CD4-positive, alpha-beta memory T cell (primary cell): Measurements from ENCODE around the gene CCNF. TPM values are rescaled to one million over a fixed set of nuclear protein-coding genes. Genes with fewer than 3 reads are reported as not detected.
"Not testable (repeated sequence)": the region's sequence is repeated elsewhere in the genome, so short reads cannot be mapped to it uniquely, and the experiment has no call there.

ENCODE experiments used
- CTCF ChIA-PET: fragments of 350-600 bp; sonication (Branson Sonifier 250); formaldehyde crosslinking; loops from one replicate; lab custom pipeline; 2021; ENCODE audit warnings: inconsistent platforms; ENCODE audit not compliant: partially characterized antibody; lab: Charles Lee
- POLR2A ChIA-PET: fragments of 350-600 bp; sonication (Branson Sonifier 250); formaldehyde crosslinking; loops from one replicate; lab custom pipeline; 2021; ENCODE audit not compliant: partially characterized antibody; lab: Charles Lee
- DNase-seq, 5 donors: peaks; one replicate each; pipeline versions ENCODE4 v3.0.0 to v3.0.0-alpha.2; 2020 to 2022; ENCODE audit warnings: mixed read lengths in 1 of 5
- H3K27ac ChIP-seq: one replicate; pipeline ENCODE4 v1.7.0; 2013; ENCODE audit warnings: low read depth, low read length
- H3K27me3 ChIP-seq: 2 replicates; pipeline ENCODE4 v1.7.0; 2013; ENCODE audit warnings: mild to moderate bottlenecking, low read length, moderate library complexity; ENCODE audit not compliant: insufficient read depth
- H3K36me3 ChIP-seq: 2 replicates; pipeline ENCODE4 v1.7.0; 2013; ENCODE audit warnings: mild to moderate bottlenecking, low read length, moderate library complexity; ENCODE audit not compliant: insufficient read depth
- H3K4me1 ChIP-seq: 2 replicates; pipeline ENCODE4 v1.7.0; 2013; ENCODE audit warnings: mild to moderate bottlenecking, low read length, moderate library complexity; ENCODE audit not compliant: insufficient read depth
- H3K4me3 ChIP-seq, 2 donors: one replicate each; pipeline ENCODE4 v1.7.0; 2013; ENCODE audit warnings: low read length in 2 of 2, mild to moderate bottlenecking in 1 of 2
- H3K9me3 ChIP-seq, 2 donors: one replicate each; pipeline ENCODE4 v1.7.0; 2013; ENCODE audit warnings: low read length in 2 of 2, control low read depth in 1 of 2; ENCODE audit not compliant: control insufficient read depth in 1 of 2
- H3K27ac Mint-ChIP-seq, 7 donors: one replicate each; pipeline ENCODE4 v1.8.0; 2020 to 2021; ENCODE audit warnings: mixed read lengths in 7 of 7, mild to moderate bottlenecking in 6 of 7, inconsistent platforms in 3 of 7, moderate library complexity in 3 of 7
- H3K27me3 Mint-ChIP-seq, 2 donors: one replicate each; pipeline ENCODE4 v1.8.0; 2020 to 2021; ENCODE audit warnings: mixed read lengths in 2 of 2
- H3K36me3 Mint-ChIP-seq, 2 donors: one replicate each; pipeline ENCODE4 v1.8.0; 2020 to 2021; ENCODE audit warnings: mixed read lengths in 2 of 2, inconsistent platforms in 1 of 2, mild to moderate bottlenecking in 1 of 2
- H3K4me1 Mint-ChIP-seq, 4 donors: one replicate each; pipeline ENCODE4 v1.8.0; 2020 to 2021; ENCODE audit warnings: mixed read lengths in 4 of 4, mild to moderate bottlenecking in 1 of 4
- H3K4me3 Mint-ChIP-seq, 8 donors: one replicate each; pipeline ENCODE4 v1.8.0; 2020 to 2021; ENCODE audit warnings: mixed read lengths in 8 of 8, mild to moderate bottlenecking in 7 of 8, moderate library complexity in 6 of 8, inconsistent platforms in 3 of 8
- H3K9me3 Mint-ChIP-seq, 8 donors: one replicate each; pipeline ENCODE4 v1.8.0; 2020 to 2021; ENCODE audit warnings: mixed read lengths in 8 of 8, mild to moderate bottlenecking in 5 of 8, inconsistent platforms in 3 of 8, moderate library complexity in 1 of 8
- intact Hi-C: fragments of 100-400 bp; cut with micrococcal nuclease; formaldehyde crosslinking; loops from one replicate; pipeline ENCODE4 v1.15.1; 2023
- polyA plus RNA-seq, 2 donors: library from polyadenylated mRNA; unstranded; fragments of 300-500 nt; fragmentation: Illumina TruSeq; gene quantifications; one replicate each; pipeline ENCODE4 v1.2.3, GENCODE V29; 2021
- total RNA-seq, 2 experiments: library from RNA; stranded (reverse); gene quantifications; one replicate each; pipeline ENCODE4 v1.2.3, GENCODE V29; 2021

Gene CCNF, protein sequence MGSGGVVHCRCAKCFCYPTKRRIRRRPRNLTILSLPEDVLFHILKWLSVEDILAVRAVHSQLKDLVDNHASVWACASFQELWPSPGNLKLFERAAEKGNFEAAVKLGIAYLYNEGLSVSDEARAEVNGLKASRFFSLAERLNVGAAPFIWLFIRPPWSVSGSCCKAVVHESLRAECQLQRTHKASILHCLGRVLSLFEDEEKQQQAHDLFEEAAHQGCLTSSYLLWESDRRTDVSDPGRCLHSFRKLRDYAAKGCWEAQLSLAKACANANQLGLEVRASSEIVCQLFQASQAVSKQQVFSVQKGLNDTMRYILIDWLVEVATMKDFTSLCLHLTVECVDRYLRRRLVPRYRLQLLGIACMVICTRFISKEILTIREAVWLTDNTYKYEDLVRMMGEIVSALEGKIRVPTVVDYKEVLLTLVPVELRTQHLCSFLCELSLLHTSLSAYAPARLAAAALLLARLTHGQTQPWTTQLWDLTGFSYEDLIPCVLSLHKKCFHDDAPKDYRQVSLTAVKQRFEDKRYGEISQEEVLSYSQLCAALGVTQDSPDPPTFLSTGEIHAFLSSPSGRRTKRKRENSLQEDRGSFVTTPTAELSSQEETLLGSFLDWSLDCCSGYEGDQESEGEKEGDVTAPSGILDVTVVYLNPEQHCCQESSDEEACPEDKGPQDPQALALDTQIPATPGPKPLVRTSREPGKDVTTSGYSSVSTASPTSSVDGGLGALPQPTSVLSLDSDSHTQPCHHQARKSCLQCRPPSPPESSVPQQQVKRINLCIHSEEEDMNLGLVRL
- total RNA-seq (1 to 10 TPM; 4.7 TPM), polyA plus RNA-seq (1 to 10 TPM; 1.6 to 3.3 TPM)

DNA sequence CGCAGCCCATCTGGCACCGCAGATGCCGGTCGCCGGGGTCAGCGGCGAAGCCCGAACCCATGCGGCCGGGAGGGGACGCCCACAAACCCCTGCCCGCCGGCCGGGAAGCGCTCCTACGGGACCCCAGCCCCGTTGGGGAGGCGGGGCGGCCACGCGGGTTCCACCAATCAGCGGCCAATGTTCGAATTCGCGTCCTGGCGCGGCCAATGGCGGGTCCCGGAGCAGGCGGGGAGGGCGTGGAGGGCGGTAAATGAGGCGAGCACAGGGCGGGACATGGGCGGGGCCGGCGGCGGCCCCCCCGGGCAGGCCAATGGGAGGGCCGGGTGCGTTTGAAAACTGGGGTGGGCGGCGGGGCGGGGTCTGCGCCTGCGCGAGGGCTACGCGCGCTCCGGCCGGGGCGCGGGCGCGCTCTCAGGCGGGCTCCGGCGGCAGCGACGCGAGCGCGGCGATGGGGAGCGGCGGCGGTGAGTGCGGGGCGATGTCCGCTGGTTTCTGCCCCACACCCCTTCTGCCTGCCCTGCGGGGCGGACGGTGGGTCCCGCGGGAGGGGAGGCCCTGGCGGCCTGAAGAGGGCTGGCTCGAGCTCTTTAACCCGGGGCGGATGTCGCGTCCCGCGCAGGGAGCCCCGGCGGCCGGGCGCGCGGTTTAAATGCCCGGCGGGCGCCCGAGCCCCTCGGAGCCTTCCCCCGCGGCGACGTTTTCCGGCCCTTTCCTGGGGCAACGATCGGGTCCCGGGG, at the start of gene CCNF:
CCNF (plus strand) TSS at position 414 of the 737 bp plus-strand sequence; CDS start at position 449, 35 bp downstream.
- ChIA-PET CTCF (interaction anchor here (0.7 to 2.5 kb wide), 9 partner anchors 8 to 235 kb away, joined by 3 to 9 read pairs (median 5); partner anchors contain the start of gene TEDC2), POLR2A (interaction anchor here (0.6 to 2.4 kb wide), 8 partner anchors 31 to 274 kb away, joined by 3 to 9 read pairs (median 5); partner anchors contain the start of genes ABCA3, CEMP1, KCTD5 and TBC1D24)
- H3K4me3 Mint-ChIP-seq, result peak within 1 kb of the TSS; percentile 88 to 93 (median 90)
- intact Hi-C loops, result loop anchor here (1.0 kb wide), 5 partner anchors 31 to 161 kb away; partner anchors contain the start of genes ATP6V0C, RNPS1 and TEDC2
- DNase-seq, result peak; percentile 91 to 96 (median 93)
- peak within 1 kb of the TSS; percentile 70 to 91 (median 85) for H3K27ac Mint-ChIP-seq
- Histone ChIP-seq H3K36me3 (peaks cover 11% of the 10 kb centered on the region), H3K27ac (peak within 1 kb of the TSS; percentile 67), H3K27me3 (no peaks in the 10 kb centered on the region), H3K4me3 (peak within 1 kb of the TSS; percentile 58 to 76), H3K9me3 (no peaks in the 10 kb centered on the region), H3K4me1 (peaks cover 20% of the 10 kb centered on the region)
- peaks cover 8 to 13% of the 10 kb centered on the region in 2 donors for H3K36me3 Mint-ChIP-seq
- H3K27me3 Mint-ChIP-seq, result no peaks in the 10 kb centered on the region
- no peaks in the 10 kb centered on the region for H3K9me3 Mint-ChIP-seq
- peaks cover 14 to 25% (median 16%) of the 10 kb centered on the region in 4 donors for H3K4me1 Mint-ChIP-seq

GRCh38 chr16:2383501-2383900, 45.7 kb upstream of the CCNF start:
- CTCF ChIA-PET, result no interaction called here
- Mint-ChIP-seq H3K27me3 (peaks cover 5 to 10% of the 10 kb centered on the region in 2 donors), H3K4me1 (no peaks in the 10 kb centered on the region), H3K9me3 (peaks cover 0 to 8% (median 2%) of the 10 kb centered on the region in 8 donors), H3K4me3 (no peak overlapping the region), H3K27ac (no peak overlapping the region), H3K36me3 (peaks cover 0 to under 1% of the 10 kb centered on the region in 2 donors)
- Histone ChIP-seq H3K27ac (no peak overlapping the region), H3K4me1 (no peaks in the 10 kb centered on the region), H3K4me3 (no peak overlapping the region), H3K36me3 (no peaks in the 10 kb centered on the region), H3K27me3 (no peaks in the 10 kb centered on the region), H3K9me3 (no peaks in the 10 kb centered on the region)
- POLR2A ChIA-PET, result no interaction called here
- intact Hi-C loops, result no loop called here
- no peak for DNase-seq

GRCh38 chr16:2384426-2384825, 44.8 kb upstream of the CCNF start:
- peaks cover 0 to 1% of the 10 kb centered on the region in 2 donors for H3K36me3 Mint-ChIP-seq
- no peaks in the 10 kb centered on the region for H3K9me3 ChIP-seq
- H3K27ac Mint-ChIP-seq, result no peak overlapping the region
- CTCF ChIA-PET, result no interaction called here
- H3K4me1 ChIP-seq, result no peaks in the 10 kb centered on the region
- H3K27ac ChIP-seq, result no peak overlapping the region
- no peak overlapping the region for H3K4me3 Mint-ChIP-seq
- no peaks in the 10 kb centered on the region for H3K27me3 ChIP-seq
- H3K4me3 ChIP-seq, result no peak overlapping the region
- no peaks in the 10 kb centered on the region for H3K4me1 Mint-ChIP-seq
- H3K36me3 ChIP-seq, result no peaks in the 10 kb centered on the region
- H3K9me3 Mint-ChIP-seq, result peaks cover 0 to 12% (median 8%) of the 10 kb centered on the region in 8 donors
- intact Hi-C loops, result no loop called here
- peaks cover 5 to 10% of the 10 kb centered on the region in 2 donors for H3K27me3 Mint-ChIP-seq
- DNase-seq, result no peak
- POLR2A ChIA-PET, result no interaction called here

DNA sequence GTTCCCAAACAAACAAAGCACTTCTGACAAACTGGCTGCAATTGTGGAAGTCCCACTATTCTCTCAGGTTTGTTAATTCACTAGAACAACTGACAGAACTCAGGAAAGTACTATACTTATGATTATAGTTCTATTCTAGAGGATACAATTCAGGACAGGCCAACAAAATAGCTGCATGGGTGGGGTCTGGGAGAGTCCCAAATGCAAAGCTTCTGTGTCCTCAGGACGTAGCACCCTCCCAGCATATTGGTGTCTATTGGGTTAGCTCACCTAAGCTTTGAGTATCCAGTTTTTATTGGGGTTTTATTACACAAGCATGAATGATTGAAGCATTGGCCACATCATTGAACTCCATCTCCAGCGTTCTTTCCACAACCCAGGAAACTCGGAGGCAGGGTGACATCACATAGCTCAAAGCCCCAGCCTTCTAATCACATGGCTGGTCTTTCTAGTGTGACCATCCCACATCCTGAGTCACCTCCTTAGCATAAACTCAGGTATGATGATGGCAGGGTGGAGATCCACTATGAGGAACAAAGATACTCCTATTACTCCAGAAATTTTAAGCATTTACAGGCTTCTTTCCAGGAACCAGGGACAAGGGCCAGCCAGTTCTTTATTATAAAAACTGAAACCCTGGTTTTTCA, 43.9 kb upstream of the CCNF start:
- no peak for DNase-seq
- H3K9me3 ChIP-seq, result no peaks in the 10 kb centered on the region
- peaks cover 5 to 10% of the 10 kb centered on the region in 2 donors for H3K27me3 Mint-ChIP-seq
- intact Hi-C loops, result no loop called here
- H3K27ac Mint-ChIP-seq, result no peak overlapping the region
- no peak overlapping the region for H3K27ac ChIP-seq
- H3K36me3 ChIP-seq, result no peaks in the 10 kb centered on the region
- H3K36me3 Mint-ChIP-seq, result peaks cover 0 to 1% of the 10 kb centered on the region in 2 donors
- H3K4me1 Mint-ChIP-seq, result no peaks in the 10 kb centered on the region
- no peak overlapping the region for H3K4me3 ChIP-seq
- peaks cover 0 to 12% (median 9%) of the 10 kb centered on the region in 8 donors for H3K9me3 Mint-ChIP-seq
- POLR2A ChIA-PET, result no interaction called here
- CTCF ChIA-PET, result no interaction called here
- H3K4me1 ChIP-seq, result no peaks in the 10 kb centered on the region
- no peaks in the 10 kb centered on the region for H3K27me3 ChIP-seq
- H3K4me3 Mint-ChIP-seq, result no peak overlapping the region

DNA sequence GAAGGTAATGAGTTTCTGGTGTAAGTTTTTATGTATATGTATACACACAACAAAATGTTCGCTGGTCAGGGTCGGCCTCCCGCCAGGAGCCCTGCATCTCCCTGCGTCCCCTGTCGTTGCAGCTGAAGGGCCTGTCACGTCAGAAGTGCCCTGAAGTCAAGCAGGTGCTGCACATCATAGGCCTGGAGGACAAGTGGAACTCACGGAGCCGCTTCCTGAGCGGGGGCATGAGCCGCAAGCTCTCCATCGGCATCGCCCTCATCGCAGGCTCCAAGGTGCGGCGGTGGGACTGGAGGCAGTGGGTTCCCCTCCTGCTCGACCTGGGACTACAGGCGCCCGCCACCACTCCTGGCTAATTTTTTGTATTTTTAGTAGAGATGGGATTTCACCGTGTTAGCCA, 43.3 kb upstream of the CCNF start:
- CTCF ChIA-PET, H3K27ac Mint-ChIP-seq, H3K4me3 ChIP-seq, POLR2A ChIA-PET, H3K4me3 Mint-ChIP-seq, DNase-seq, intact Hi-C loops, H3K4me1 Mint-ChIP-seq, H3K9me3 ChIP-seq, H3K27ac ChIP-seq, H3K27me3 ChIP-seq, H3K36me3 Mint-ChIP-seq, H3K4me1 ChIP-seq, H3K27me3 Mint-ChIP-seq, H3K36me3 ChIP-seq: not testable (repeated sequence)
- H3K9me3 Mint-ChIP-seq, result peaks cover 0 to 12% (median 9%) of the 10 kb centered on the region in 8 donors

GRCh38 chr16:2386990-2387389, 42.3 kb upstream of the CCNF start:
- DNase-seq, result no peak
- Mint-ChIP-seq H3K27me3 (peaks cover 5 to 10% of the 10 kb centered on the region in 2 donors), H3K9me3 (peaks cover 0 to 12% (median 9%) of the 10 kb centered on the region in 8 donors), H3K36me3 (peaks cover 0 to 1% of the 10 kb centered on the region in 2 donors), H3K4me1 (no peaks in the 10 kb centered on the region), H3K4me3 (no peak overlapping the region), H3K27ac (no peak overlapping the region)
- intact Hi-C loops, result no loop called here
- Histone ChIP-seq H3K27me3 (no peaks in the 10 kb centered on the region), H3K4me3 (no peak overlapping the region), H3K4me1 (no peaks in the 10 kb centered on the region), H3K36me3 (no peaks in the 10 kb centered on the region), H3K9me3 (no peaks in the 10 kb centered on the region), H3K27ac (no peak overlapping the region)
- ChIA-PET POLR2A (no interaction called here), CTCF (no interaction called here)
